ENCODE results near the gene SLC16A6.
"Not testable (repeated sequence)": the region's sequence is repeated elsewhere in the genome, so short reads cannot be mapped to it uniquely, and the experiment has no call there.

SLC16A6 gene

GRCh38 chr17:68288804-68289203 lies 2.1 kb downstream of the SLC16A6 start:
- no peak for DNase-seq

GRCh38 chr17:68288375-68288774 lies 2.6 kb downstream of the SLC16A6 start:
- no peak for DNase-seq

- DNase-seq, result not testable (repeated sequence)
Measured at GRCh38 chr17:68281965-68282364, 9.0 kb downstream of the SLC16A6 start.

GRCh38 chr17:68277807-68278206 lies 13.1 kb downstream of the SLC16A6 start:
- no peak for DNase-seq

GRCh38 chr17:68276339-68276738 lies 14.6 kb downstream of the SLC16A6 start:
- not testable (repeated sequence) for DNase-seq

- DNase-seq, result no peak
Measured at GRCh38 chr17:68273722-68274121, 17.2 kb downstream of the SLC16A6 start.

- DNase-seq, result not testable (repeated sequence)
Measured at GRCh38 chr17:68265833-68266232, 25.1 kb downstream of the SLC16A6 start.

- not testable (repeated sequence) for DNase-seq
Measured at GRCh38 chr17:68263101-68263681, 27.7 kb downstream of the SLC16A6 start.

- DNase-seq, result not testable (repeated sequence)
Measured at GRCh38 chr17:68262467-68262866, 28.5 kb downstream of the SLC16A6 start.

- no peak for DNase-seq
Measured at GRCh38 chr17:68260051-68260762, 30.7 kb downstream of the SLC16A6 start.

GRCh38 chr17:68259648-68259951 lies 31.3 kb downstream of the SLC16A6 start:
- DNase-seq, result not testable (repeated sequence)

GRCh38 chr17:68258890-68259647 lies 31.9 kb downstream of the SLC16A6 start:
- peak; percentile 72 to 75 for DNase-seq

- no peak for DNase-seq
Measured at GRCh38 chr17:68257934-68258333, 33.0 kb downstream of the SLC16A6 start.

GRCh38 chr17:68256701-68257100 lies 34.2 kb downstream of the SLC16A6 start:
- DNase-seq, result not testable (repeated sequence)

- no peak for DNase-seq
Measured at GRCh38 chr17:68255731-68256538, 35.0 kb downstream of the SLC16A6 start.

GRCh38 chr17:68255151-68255550 lies 35.8 kb downstream of the SLC16A6 start:
- no peak for DNase-seq

GRCh38 chr17:68253426-68253825 lies 37.5 kb downstream of the SLC16A6 start:
- DNase-seq, result not testable (repeated sequence)

- no peak for DNase-seq
Measured at GRCh38 chr17:68249354-68249765, 41.6 kb downstream of the SLC16A6 start.

GRCh38 chr17:68248891-68249290 lies 42.0 kb downstream of the SLC16A6 start:
- DNase-seq, result no peak

GRCh38 chr17:68248199-68248825 lies 42.6 kb downstream of the SLC16A6 start:
- no peak for DNase-seq

GRCh38 chr17:68247445-68248198 lies 43.3 kb downstream of the SLC16A6 start, which contains the start of gene AMZ2:
TSS of gene AMZ2 (plus strand) at chr17:68248043. CDS start at chr17:68250188, 2,145 bp downstream.
- peak; percentile 98 for DNase-seq
